C4-2B (cell line): ENCODE data around the gene HAND2.

ENCODE experiments used
- H3K27ac ChIP-seq: fragments of 450-650 bp; 2 replicates; pipeline ENCODE4 v1.5.1; 2017
- CTCF ChIP-seq: fragments of 450-650 bp; conservative IDR thresholded peaks from 2 replicates; pipeline ENCODE4 v1.5.1; 2017; ENCODE audit warnings: mild to moderate bottlenecking
- ZFX ChIP-seq: fragments of 450-650 bp; IDR thresholded peaks from 2 replicates; pipeline ENCODE4 v1.6.1; 2017

HAND2 gene

GRCh38 chr4:173528378-173529321, 1.4 kb downstream of the HAND2 start:
- H3K27ac ChIP-seq = no peak overlapping the region

GRCh38 chr4:173527103-173527891, 2.7 kb downstream of the HAND2 start:
- H3K27ac ChIP-seq = no peak overlapping the region
- TF ChIP-seq ZFX (no peak), CTCF (no peak)

More at GRCh38 chr4:173528378-173529321, 1.4 kb downstream of the HAND2 start:
- TF ChIP-seq ZFX (no peak), CTCF (no peak)

- no peak overlapping the region for H3K27ac ChIP-seq
- TF ChIP-seq ZFX = no peak
Observed at GRCh38 chr4:173526724-173527102, 3.3 kb downstream of the HAND2 start.

GRCh38 chr4:173526027-173526482, 4.0 kb downstream of the HAND2 start:
- TF ChIP-seq CTCF (no peak), ZFX (no peak)
- no peak overlapping the region for H3K27ac ChIP-seq

GRCh38 chr4:173525118-173526011, 4.7 kb downstream of the HAND2 start:
- no peak for TF ChIP-seq ZFX
- no peak for TF ChIP-seq CTCF
- no peak overlapping the region for H3K27ac ChIP-seq

GRCh38 chr4:173524218-173525117, 5.6 kb downstream of the HAND2 start:
- no peak overlapping the region for H3K27ac ChIP-seq
- no peak for TF ChIP-seq CTCF
- TF ChIP-seq ZFX = no peak
